Measurements from ENCODE around the gene GDE1.

DNA sequence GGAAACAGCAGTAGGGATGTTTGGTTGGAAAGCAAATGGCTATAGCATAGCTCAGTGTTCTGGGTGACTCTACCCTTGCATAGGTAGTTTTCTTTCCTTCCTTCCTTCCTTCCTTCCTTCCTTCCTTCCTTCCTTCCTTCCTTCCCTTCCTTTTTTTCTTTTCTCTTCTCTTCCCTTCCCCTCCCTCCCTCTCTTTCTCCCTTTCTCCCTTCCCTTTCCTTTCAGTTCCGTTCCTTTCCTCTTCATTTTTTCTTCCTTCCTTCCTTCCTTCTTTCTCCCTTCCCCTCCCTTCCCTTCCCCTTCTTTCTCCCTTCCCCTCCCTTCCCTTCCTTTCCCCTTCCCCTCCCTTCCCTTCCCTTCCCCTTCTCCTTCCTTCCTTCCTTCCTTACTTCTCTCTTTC is 31.3 kb downstream of the GDE1 start:
- TF ChIP-seq POLR2AphosphoS5 (IDR thresholded peaks at IDR 0.05; ENCODE audit: low read depth, low read length) = no peak
- TF ChIP-seq TAF1 (IDR thresholded peaks at IDR 0.05; ENCODE audit: borderline replicate concordance, insufficient read depth, low read length) = no peak
- TF ChIP-seq REST (IDR thresholded peaks at IDR 0.05; ENCODE audit: insufficient read depth in 1 of 2, low read depth in 2 of 2, low read length in 2 of 2) = no peak
- TF ChIP-seq FOXP2 (optimal IDR thresholded peaks at IDR 0.05; ENCODE audit: borderline replicate concordance, extremely low read depth, extremely low read length, insufficient read depth) = no peak

Data from PFSK-1 (cell line).